ENCODE data around the gene SYN1. TPM values are rescaled to one million over a fixed set of nuclear protein-coding genes. Genes with fewer than 3 reads are reported as not detected.

Gene SYN1
- total and polyA plus RNA-seq, 8 donors: 0.45 to 1.7 (median 1.5) TPM; not detected in 5

GRCh38 chrX:47648376-47648775, 28.7 kb upstream of the SYN1 start:
- no peak for DNase-seq
- peaks cover 0 to 9% (median 7%) of the 10 kb centered on the region in 4 donors for H3K36me3 ChIP-seq
- no peak overlapping the region for H3K4me3 ChIP-seq
- no peaks in the 10 kb centered on the region for H3K9me3 ChIP-seq
- no peak overlapping the region for H3K27ac ChIP-seq
- 65 to 92% (median 84%) methylated on average over 2 of the region's 2 CpGs for WGBS, 5 donors
- intact Hi-C loops (cut with DNase I; ENCODE audit: low total_unique reads): no loop called here
- no peak for TF ChIP-seq POLR2A (IDR thresholded peaks at IDR 0.05)
- no peak for TF ChIP-seq EP300 (IDR thresholded peaks at IDR 0.05)
- no peak for TF ChIP-seq POLR2AphosphoS5 (IDR thresholded peaks at IDR 0.05)
- TF ChIP-seq CTCF (IDR thresholded peaks at IDR 0.05): no peak
- peaks cover 0 to 31% (median 19%) of the 10 kb centered on the region in 4 donors for H3K4me1 ChIP-seq
- peaks cover 0 to 7% (median 0%) of the 10 kb centered on the region in 3 donors for H3K27me3 ChIP-seq

- WGBS, 5 donors: 79 to 84% (median 80%) methylated on average over 6 of the region's 6 CpGs
- intact Hi-C loops (cut with DNase I; ENCODE audit: low total_unique reads): no loop called here
Measured at GRCh38 chrX:47646636-47647035, 27.0 kb upstream of the SYN1 start.

GRCh38 chrX:47645530-47645929, 25.9 kb upstream of the SYN1 start:
- DNase-seq: no peak
- 72 to 83% (median 79%) methylated on average over 3 to 10 of the region's 10 CpGs for WGBS, 5 donors
- Histone ChIP-seq H3K27me3 (peaks cover 0 to 7% (median 0%) of the 10 kb centered on the region in 3 donors), H3K27ac (no peak overlapping the region), H3K9me3 (peaks cover 0 to 10% (median 4%) of the 10 kb centered on the region in 4 donors), H3K36me3 (peaks cover 0 to 10% (median 10%) of the 10 kb centered on the region in 4 donors), H3K4me3 (no peak overlapping the region), H3K4me1 (peaks cover 0 to 24% (median 12%) of the 10 kb centered on the region in 4 donors)
- intact Hi-C loops (cut with DNase I; ENCODE audit: low total_unique reads): no loop called here
- no peak for TF ChIP-seq EP300 (IDR thresholded peaks at IDR 0.05)
- TF ChIP-seq POLR2AphosphoS5 (IDR thresholded peaks at IDR 0.05): no peak
- TF ChIP-seq CTCF (IDR thresholded peaks at IDR 0.05): no peak
- TF ChIP-seq POLR2A (IDR thresholded peaks at IDR 0.05): no peak

More at GRCh38 chrX:47646636-47647035, 27.0 kb upstream of the SYN1 start:
- Histone ChIP-seq H3K9me3 (no peaks in the 10 kb centered on the region), H3K4me3 (no peak overlapping the region), H3K36me3 (no peaks in the 10 kb centered on the region), H3K27me3 (peaks cover 0 to 7% (median 0%) of the 10 kb centered on the region in 3 donors), H3K27ac (no peak overlapping the region), H3K4me1 (peaks cover 0 to 31% (median 17%) of the 10 kb centered on the region in 4 donors)
- no peak for TF ChIP-seq EP300 (IDR thresholded peaks at IDR 0.05)
- DNase-seq: no peak

GRCh38 chrX:47644557-47645091, 25.0 kb upstream of the SYN1 start:
- H3K27ac ChIP-seq: no peak overlapping the region
- DNase-seq: peak in 1 of 2 donors; percentile 47
- H3K27me3 ChIP-seq: peaks cover 0 to 4% (median 0%) of the 10 kb centered on the region in 3 donors
- H3K4me3 ChIP-seq: no peak overlapping the region
- 59 to 74% (median 62%) methylated on average over 11 to 12 of the region's 12 CpGs for WGBS, 5 donors
- peaks cover 0 to 23% (median 11%) of the 10 kb centered on the region in 4 donors for H3K4me1 ChIP-seq
- peaks cover 4 to 19% (median 19%) of the 10 kb centered on the region in 4 donors for H3K36me3 ChIP-seq
- peak in 2 of 7 experiments; percentile 13 to 32 for TF ChIP-seq CTCF (IDR thresholded peaks at IDR 0.05)
- TF ChIP-seq POLR2A (IDR thresholded peaks at IDR 0.05): no peak
- intact Hi-C loops (cut with DNase I; ENCODE audit: low total_unique reads): no loop called here
- H3K9me3 ChIP-seq: peaks cover 0 to 16% (median 8%) of the 10 kb centered on the region in 4 donors

- intact Hi-C loops (cut with DNase I; ENCODE audit: low total_unique reads): no loop called here
- H3K27me3 ChIP-seq: peaks cover 0 to 4% (median 0%) of the 10 kb centered on the region in 3 donors
Measured at GRCh38 chrX:47643926-47644325, 24.3 kb upstream of the SYN1 start.

More at GRCh38 chrX:47643926-47644325, 24.3 kb upstream of the SYN1 start:
- no peak for TF ChIP-seq POLR2AphosphoS5 (IDR thresholded peaks at IDR 0.05)
- TF ChIP-seq EP300 (IDR thresholded peaks at IDR 0.05): no peak
- peak in 4 of 7 experiments; percentile 19 to 32 (median 26) for TF ChIP-seq CTCF (IDR thresholded peaks at IDR 0.05)
- no peak for TF ChIP-seq POLR2A (IDR thresholded peaks at IDR 0.05)
- 19 to 43% (median 22%) methylated on average over 2 of the region's 2 CpGs for WGBS, 5 donors
- no peak overlapping the region for H3K4me3 ChIP-seq
- H3K4me1 ChIP-seq: peaks cover 0 to 16% (median 8%) of the 10 kb centered on the region in 4 donors
- peak in 1 of 2 donors; percentile 58 for DNase-seq
- no peak overlapping the region for H3K27ac ChIP-seq
- peaks cover 7 to 26% (median 26%) of the 10 kb centered on the region in 4 donors for H3K36me3 ChIP-seq
- peaks cover 0 to 23% (median 11%) of the 10 kb centered on the region in 4 donors for H3K9me3 ChIP-seq
